T-helper 9 cell (primary cell): ENCODE results near the gene OR2B2.
A peak's percentile ranks its signal among the peaks of the same experiment; 100 is the strongest.

Experiments
- DNase-seq: peaks from one replicate; pipeline ENCODE4 v3.0.0-alpha.2; 2020

OR2B2 gene

GRCh38 chr6:27893059-27893835 lies 18.9 kb downstream of the OR2B2 start:
- DNase-seq: peak; percentile 71

GRCh38 chr6:27892649-27893058 lies 19.5 kb downstream of the OR2B2 start:
- DNase-seq: no peak

GRCh38 chr6:27891320-27891875 lies 20.8 kb downstream of the OR2B2 start:
- DNase-seq: no peak

GRCh38 chr6:27890445-27891319 lies 21.5 kb downstream of the OR2B2 start:
- peak; percentile 56 for DNase-seq

GRCh38 chr6:27889628-27890444 lies 22.4 kb downstream of the OR2B2 start:
- DNase-seq: no peak

GRCh38 chr6:27889275-27889627 lies 22.9 kb downstream of the OR2B2 start:
- no peak for DNase-seq

GRCh38 chr6:27888566-27888965 lies 23.6 kb downstream of the OR2B2 start:
- no peak for DNase-seq

GRCh38 chr6:27886073-27886472 lies 26.1 kb downstream of the OR2B2 start:
- DNase-seq: no peak

- no peak for DNase-seq
Measured at GRCh38 chr6:27883136-27883535, 29.1 kb downstream of the OR2B2 start.

- no peak for DNase-seq
Measured at GRCh38 chr6:27882624-27883023, 29.6 kb downstream of the OR2B2 start.

GRCh38 chr6:27879837-27880236 lies 32.4 kb downstream of the OR2B2 start:
- no peak for DNase-seq

GRCh38 chr6:27874016-27874415 lies 38.2 kb downstream of the OR2B2 start:
- no peak for DNase-seq

GRCh38 chr6:27873021-27873940 lies 38.9 kb downstream of the OR2B2 start:
- no peak for DNase-seq

- no peak for DNase-seq
Measured at GRCh38 chr6:27872642-27873020, 39.6 kb downstream of the OR2B2 start.

GRCh38 chr6:27871924-27872638 lies 40.1 kb downstream of the OR2B2 start:
- DNase-seq: peak; percentile 66

- no peak for DNase-seq
Measured at GRCh38 chr6:27870291-27870870, 41.8 kb downstream of the OR2B2 start.

- no peak for DNase-seq
Measured at GRCh38 chr6:27868311-27868710, 43.9 kb downstream of the OR2B2 start.

GRCh38 chr6:27867945-27868300 lies 44.3 kb downstream of the OR2B2 start:
- no peak for DNase-seq

GRCh38 chr6:27867051-27867944 lies 44.9 kb downstream of the OR2B2 start:
- DNase-seq: peak; percentile 52
